Ishikawa (cell line): ENCODE data around the gene OR6X1.

Source experiments
- CEBPB ChIP-seq: IDR thresholded peaks from 2 replicates; pipeline ENCODE4 v1.6.1; 2012
- CREB1 ChIP-seq: IDR thresholded peaks from 2 replicates; pipeline ENCODE4 v1.6.1; 2012; ENCODE audit warnings: low read depth
- EP300 ChIP-seq: IDR thresholded peaks from 2 replicates; pipeline ENCODE4 v1.6.1; 2012; ENCODE audit warnings: borderline replicate concordance
- RAD21 ChIP-seq: IDR thresholded peaks from 2 replicates; pipeline ENCODE4 v1.6.1; 2012; ENCODE audit warnings: low read depth
- TF ChIP-seq, protein P1 (sequence below): IDR thresholded peaks from 2 replicates; pipeline ENCODE4 v1.6.1; 2012

DNA sequence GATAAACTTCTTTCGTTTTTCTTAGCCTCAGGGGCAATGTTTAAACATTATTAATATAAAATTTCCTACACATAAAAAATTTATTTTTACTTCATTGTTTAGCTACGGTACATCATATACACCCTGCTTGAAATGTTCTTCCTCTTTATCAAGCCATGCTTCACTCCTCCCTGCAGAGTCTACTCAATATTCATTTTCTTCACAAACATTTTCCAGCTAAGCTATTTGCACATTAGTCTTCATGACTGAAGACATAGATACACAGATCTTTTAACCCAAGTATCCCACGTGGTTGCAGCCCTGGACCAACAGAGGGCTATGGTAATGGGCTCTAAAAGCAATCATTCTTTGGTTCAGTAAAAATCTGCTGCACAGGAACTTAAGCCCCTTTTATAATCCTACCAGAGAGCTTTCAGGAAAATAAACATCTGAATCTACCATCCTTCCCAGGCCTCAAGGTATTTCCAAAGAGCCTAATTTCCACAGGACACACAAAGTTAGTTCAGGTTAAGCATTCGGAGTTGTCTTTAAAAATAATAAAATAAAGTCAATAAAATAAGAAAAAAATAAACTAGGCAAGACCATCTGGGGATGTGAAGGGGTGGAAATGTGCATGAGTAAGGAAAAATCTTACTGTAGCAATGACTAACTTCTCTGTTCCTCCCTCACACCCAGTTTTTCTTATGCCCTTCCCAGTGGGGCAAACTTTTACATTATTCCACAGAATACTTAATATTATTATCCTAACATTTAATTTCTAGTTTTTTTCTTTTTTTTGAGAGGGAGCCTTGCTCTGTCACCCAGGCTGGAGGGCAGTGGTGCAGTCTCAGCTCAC is 21.6 kb upstream of the OR6X1 start:
- no peak for TF ChIP-seq EP300
- TF ChIP-seq, protein P1, sequence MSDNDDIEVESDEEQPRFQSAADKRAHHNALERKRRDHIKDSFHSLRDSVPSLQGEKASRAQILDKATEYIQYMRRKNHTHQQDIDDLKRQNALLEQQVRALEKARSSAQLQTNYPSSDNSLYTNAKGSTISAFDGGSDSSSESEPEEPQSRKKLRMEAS, result no peak
- TF ChIP-seq CREB1, result no peak
- no peak for TF ChIP-seq RAD21
- TF ChIP-seq CEBPB, result no peak
